Stimulated activated naive CD8-positive, alpha-beta T cell treated with anti-CD3 and anti-CD28 coated beads, Interleukin-15, Interleukin-2, amounts not matched to agents 100 U/mL and 50 U/mL, for 24 hours (primary cell): ENCODE results near the gene ADORA2B.
"Not testable (repeated sequence)": the region's sequence is repeated elsewhere in the genome, so short reads cannot be mapped to it uniquely, and the experiment has no call there.

Experiments
- ATAC-seq: fragments of 150-1000 bp; cut with Tn5 transposase; one replicate; pipeline ENCODE4 v1.10.0; 2021
- DNase-seq: peaks from one replicate; pipeline ENCODE4 v3.0.0; 2021

ADORA2B gene

GRCh38 chr17:15922586-15922985 lies 22.3 kb upstream of the ADORA2B start:
- no peak for ATAC-seq
- DNase-seq, result no peak

DNA sequence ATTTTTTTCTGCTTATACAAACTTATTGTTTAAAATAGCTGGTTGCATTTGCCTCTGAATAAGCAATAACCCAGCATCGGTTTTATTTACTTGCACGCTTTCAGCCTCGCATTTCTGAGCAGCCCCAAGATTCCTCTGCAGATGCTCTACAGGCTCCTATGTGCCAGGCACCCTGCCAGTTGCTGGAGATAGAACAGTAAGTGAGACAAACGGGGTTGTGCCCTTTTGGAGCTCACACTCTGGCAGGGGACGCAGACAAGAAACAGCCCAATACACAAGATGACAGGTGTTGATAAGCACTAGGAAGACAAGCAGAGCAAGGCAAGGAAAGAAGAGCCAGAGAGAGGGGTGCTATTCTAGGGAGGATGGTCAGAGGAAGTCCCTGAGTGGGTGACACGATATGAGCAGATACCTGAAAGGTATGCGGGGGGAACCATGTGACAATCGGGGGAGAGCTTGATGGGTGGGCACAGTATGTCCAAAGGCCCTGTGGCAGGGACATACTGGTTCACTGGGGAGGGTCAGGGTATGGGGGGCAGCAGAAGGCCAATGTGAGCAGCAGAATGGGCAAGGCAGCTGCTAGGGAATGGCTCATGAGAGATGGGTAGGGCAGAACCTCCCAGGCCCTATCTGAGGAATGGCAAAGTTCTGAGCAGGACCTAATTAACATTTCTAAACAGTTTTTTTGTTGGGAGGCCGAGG lies 18.7 kb upstream of the ADORA2B start:
- ATAC-seq (no peak), DNase-seq (no peak)

DNA sequence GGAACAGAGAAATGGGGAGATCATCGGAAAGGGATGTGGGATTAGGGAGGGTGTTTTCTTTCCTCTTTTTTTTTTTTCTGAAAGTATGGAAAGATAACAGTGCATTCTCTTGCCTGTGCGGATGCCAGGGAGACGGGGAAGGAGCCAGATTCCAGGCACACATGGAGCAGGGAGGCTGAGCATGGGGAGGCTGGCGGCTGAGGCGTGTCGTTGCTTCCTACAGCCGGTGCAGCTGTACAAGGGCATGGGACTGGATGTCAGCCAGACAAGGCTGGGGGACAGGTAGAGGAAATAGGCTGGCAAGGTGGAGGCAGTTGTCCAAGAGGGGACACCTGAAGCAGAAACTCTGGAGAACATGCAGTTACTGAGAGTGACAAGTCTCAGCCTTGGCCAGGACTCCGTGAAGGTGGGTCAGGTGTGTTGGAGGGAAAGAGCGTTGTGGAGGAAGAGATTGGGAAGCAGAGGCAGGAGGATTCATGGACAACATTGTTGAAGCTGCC lies 16.6 kb upstream of the ADORA2B start:
- no peak for DNase-seq
- no peak for ATAC-seq

- ATAC-seq (no peak), DNase-seq (no peak)
These were observed 15.0 kb upstream of the ADORA2B start for GRCh38 chr17:15929941-15930340.

DNA sequence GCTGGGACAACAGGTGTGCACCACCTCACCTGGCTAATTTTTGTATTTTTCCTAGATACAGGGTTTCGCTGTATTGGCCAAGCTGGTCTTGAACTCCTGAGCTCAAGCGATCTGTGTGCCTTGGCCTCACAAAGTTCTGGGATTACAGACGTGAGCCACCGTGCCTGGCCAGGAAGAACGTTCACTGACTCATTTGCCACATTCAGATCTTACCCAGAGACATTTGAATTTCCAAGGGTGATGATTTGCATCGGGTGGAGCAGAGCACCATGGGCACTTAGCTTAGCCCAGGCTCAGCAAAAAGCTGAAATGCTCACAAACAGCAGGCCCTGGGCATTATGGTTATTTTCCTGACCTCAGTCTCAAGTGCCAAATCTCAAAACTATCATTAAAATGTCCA lies 14.5 kb upstream of the ADORA2B start:
- ATAC-seq, result no peak

DNA sequence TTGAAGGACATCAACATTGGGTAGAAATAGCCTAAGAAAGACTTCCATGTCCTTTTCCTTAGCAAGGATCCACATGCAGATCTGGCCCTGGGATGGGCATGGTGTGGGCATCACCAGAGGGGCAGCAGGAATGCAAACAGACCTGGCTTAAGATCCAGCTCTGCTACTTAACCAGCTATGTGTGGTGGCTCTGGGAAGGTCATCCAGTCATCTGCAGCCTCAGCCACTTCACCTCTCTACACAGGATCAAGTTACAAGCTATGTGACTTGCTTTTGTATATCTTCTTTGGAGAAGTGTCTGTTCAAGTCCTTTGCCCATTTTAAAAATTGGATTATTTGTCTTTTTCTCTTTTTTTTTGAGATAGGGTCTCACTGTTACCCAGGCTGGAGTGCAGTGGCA lies 13.5 kb upstream of the ADORA2B start:
- DNase-seq, result no peak
- ATAC-seq, result no peak

More for the DNA sequence above, 14.5 kb upstream of the ADORA2B start:
- DNase-seq, result no peak

- no peak for DNase-seq
- ATAC-seq, result no peak
These were observed 10.1 kb upstream of the ADORA2B start for GRCh38 chr17:15934866-15935265.

DNA sequence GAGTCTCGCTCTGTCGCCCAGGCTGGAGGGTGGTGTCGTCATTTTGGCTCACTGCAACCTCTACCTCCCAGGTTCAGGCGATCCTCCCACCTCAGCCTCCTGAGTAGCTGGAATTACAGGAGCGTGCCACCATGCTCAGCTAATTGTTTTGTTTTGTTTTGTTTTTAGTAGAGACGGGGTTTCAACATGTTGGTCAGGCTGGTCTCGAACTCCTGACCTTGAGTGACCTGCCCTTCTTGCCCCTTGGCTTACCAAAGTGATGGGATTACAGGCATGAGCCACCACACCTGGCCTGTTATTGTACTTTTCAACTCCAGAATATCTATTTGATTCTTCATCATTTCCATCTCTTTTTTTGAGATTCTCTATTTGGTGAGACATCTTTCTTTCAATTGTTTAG lies 9.0 kb upstream of the ADORA2B start:
- no peak for ATAC-seq

DNA sequence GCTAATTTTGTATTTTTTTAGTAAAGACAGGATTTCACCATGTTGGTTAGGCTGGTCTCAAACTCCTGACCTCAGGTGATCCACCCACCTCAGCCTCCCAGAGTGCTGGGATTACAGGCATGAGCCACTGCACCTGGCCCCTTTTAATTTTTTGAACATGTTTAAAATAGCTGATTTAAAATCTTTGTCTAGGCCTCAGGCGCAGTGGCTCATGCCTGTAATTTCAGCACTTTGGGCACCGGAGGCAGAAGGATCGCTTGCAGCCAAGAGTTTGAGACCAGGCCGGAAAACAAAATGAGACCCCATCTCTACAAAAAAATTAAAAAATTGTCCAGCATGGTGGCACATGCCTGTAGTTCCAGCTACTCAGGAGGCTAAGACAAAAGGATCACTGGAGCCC lies 8.4 kb upstream of the ADORA2B start:
- not testable (repeated sequence) for ATAC-seq, DNase-seq

More for the DNA sequence above, 9.0 kb upstream of the ADORA2B start:
- DNase-seq, result no peak

DNA sequence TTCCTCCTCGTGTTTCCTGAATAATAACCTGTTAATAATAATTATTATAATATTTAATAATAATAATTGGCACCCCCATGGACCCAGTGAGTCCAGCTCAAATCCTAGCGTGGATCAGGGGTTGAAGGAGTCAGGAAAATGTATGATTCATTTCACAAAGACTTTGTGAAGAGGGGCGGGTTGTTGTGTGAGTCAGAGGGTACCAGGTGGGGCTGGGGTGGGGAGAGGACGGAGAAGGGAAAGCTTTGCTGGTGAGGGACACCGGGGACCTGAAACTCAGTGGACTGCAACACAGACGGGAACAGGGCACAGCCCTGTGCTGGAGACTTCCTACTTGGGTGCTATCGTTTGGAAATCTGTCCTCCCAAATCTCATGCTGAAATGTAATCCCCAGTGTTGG lies 3.1 kb upstream of the ADORA2B start:
- DNase-seq (no peak), ATAC-seq (no peak)

DNA sequence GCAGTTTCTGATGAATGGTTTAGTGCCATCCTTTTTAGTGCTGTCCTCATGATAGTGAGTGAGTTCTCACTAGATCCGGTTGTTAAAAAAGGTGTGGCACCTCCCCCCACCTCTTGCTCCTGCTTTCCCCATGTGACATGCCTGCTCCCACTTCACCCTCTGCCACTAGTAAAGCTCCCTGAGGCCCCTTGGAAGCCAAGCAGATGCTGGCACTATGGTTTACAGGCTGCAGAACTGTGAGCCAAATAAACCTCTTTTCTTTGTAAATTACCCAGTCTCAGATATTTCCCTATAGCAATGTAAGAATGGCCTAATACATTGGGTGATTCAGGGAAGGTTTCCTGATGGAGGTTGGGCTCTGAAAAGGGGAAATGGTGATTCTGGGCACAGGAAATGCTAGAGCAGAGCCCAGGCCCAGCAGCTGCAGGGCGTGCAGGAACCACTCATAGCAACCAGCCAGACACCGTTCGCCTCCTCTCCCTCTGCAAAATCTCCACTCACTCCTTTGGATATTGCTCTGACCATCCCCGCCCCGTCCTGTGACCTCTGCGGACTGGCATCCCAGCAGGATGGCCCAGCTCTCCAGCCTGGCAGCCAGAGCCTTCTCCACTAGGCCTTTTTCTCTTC lies 2.6 kb upstream of the ADORA2B start:
- DNase-seq (no peak), ATAC-seq (no peak)

DNA sequence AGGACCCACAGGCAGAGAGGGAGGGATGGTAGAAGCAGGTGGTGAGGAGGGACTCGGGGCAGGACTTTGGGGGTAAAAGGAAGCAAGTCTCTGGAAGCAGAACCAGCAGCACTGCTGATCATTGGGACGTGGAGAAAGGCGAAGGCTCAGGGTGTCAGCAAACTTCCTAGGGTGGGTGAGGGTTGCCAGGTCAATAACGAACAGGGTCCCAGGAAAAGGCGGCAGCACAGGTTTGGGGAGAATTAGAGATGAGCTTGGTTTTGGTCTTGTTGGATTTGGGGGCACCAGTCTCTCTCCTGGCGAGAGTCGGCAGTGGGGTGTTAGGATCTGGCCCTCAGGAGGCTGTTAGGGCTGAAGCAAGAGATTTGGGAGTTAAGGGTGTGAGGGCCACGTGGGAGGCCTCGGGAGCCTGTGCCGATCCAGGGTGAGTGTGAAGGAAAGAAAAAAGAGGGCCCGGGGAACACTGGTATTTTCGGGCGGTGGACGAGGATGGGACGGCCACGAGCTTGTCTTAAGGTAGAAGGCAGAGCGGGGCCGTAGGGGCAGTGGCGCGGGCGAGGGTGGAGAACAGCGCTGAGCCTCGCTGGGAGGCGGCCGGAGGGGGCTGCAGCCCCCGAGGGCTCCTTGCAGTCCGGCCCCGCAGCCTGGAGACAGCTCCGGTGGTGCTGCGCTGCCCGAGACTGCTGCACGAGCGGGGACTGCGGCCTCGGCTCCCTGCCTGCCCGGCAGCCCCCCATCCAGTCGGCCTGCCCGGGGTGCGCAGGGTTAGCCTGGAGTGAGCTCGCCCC lies 765 bp upstream of the ADORA2B start:
- no peak for ATAC-seq
- DNase-seq, result no peak

GRCh38 chr17:15945527-15946191 lies 729 bp downstream of the ADORA2B start:
- ATAC-seq, result peak; percentile 16
- DNase-seq, result peak; percentile 52

DNA sequence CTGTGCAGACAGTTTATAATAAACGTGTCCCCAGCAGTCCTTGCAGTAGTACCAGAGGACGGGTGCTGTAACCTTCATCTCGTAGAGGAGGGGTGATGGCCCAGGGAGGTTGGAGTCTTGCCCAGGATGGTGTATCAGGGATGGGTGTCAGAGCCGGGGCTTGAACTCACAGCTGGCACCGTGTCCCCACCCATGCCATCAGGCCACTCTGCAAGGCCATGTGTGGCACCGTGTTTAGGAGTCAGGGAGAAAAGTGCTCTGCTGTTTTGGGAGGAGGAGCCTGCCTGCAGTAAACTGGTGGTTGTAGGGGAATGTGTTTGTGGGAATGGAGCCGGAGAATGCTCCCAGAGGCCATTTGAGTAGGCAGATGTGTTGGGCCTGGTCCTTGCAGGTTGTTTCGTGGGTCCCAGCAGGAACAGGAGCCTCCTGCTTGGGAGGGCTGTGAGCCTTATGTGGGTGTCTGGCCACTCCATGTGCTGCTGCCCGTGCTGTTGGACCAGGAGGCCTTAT lies 1.7 kb downstream of the ADORA2B start:
- DNase-seq, result no peak
- ATAC-seq, result no peak

DNA sequence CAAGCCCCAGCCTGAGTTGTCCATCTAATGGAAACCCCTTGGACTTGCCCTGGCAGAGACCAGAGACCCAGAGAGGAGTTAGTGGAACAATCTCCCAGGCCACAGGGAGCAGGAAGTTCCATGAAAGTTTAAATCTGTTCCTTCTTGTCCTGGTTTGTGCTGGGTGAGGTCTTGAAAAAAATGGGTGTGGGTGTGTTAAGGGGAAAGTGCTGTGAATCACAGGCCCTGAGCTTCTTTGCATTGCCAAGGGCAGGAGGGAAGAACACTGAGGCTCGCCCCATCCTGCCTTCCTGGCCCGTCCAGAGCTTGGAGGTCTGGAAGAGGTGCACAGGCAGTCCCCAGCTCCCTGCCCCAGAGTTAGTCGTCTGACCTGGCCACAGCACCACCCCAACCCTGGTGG lies 2.3 kb downstream of the ADORA2B start:
- ATAC-seq (no peak), DNase-seq (no peak)

DNA sequence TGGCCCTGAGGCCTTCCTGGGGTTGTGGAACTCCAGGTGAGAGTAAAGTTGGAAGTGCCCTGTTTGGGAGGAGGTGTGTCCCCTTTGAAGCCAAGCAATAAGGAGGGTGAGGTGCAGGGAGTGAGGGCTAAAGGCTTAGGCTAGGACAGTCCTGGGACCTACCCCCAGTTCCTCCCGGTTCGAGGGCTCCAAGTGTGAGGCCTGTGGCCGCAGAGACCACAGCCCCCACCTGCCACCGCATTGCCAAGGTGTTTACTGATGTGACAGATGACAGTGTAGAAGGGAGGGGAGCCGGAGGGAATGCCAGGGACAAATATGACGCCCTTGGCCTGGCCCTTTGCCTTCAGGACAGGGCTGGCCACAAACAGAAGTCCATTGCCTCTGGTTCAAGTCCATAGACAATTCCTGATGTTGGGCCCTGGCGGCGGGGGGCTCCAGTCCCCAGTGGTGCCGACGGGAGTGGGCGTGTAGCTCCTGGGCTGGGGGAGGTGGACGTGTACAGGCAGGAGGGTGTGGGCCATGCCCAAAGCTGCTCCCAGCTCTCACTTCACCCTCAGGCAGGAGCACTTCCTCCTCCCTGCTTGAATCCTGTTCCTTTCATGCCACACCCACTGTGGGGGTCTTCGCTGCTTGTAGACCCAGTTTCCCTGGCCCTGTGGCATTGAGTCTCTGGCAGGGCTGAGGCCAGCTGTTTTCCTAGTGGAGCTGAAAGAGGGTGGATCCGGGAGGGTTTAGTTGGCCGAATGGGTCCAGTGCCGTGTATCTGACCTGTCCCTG lies 3.2 kb downstream of the ADORA2B start:
- ATAC-seq, result no peak

DNA sequence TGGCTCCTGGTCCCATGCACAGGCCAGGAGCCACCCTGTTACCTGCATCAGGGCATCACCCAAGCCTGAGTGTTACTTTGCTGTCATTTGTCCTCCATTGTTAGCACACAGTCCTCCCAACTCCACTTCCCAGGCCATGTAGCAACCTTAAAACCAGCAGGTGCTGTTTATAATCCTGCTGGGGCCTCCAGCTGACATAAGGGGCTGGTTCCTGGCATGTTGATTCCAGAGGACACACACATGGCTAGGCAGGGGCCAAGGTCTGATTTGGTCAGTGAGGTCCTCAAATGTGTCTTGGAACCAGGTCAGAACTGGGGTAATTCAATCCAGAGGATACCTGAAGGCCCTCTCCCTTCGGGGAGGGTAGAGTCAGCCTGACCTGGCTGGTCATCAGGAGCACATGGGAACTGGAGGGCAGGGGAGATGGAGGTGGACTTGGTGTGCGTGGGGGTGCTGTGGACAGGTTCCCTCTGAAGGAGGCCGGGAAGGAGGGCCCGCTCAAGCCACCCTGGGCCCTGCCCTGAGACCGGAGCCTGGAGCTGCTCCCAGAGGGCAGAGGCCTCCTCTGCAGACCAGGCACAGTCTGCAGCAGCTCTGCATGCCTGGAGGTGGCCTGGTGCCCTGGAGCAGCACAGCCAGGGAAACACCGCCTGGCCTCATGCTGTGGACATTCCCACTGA lies 6.6 kb downstream of the ADORA2B start:
- ATAC-seq (peak; percentile 7), DNase-seq (no peak)

More for the DNA sequence above, 3.2 kb downstream of the ADORA2B start:
- no peak for DNase-seq

DNA sequence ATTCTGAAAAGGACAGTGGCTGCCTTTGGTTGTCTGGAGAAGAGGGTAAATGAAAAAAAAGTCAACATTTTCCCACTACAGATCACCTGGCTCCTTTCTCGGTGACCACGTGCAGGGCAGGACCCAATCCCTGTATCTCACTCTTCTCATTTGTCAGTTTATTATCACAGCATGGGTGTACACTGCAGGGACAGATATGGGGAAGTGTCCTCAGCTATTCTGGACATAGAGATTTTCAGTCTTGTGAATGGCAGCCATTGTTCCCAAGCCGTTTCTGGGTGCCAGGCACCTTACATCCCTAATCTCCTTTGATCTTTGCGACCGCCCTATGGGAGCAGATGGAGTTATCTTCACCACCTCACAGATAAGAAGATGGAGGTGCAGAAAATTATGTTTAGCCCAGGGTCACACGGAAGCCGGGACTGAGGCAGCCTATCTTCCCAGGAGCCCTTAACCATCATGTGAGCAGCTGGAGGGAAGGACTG lies 7.2 kb downstream of the ADORA2B start:
- DNase-seq (no peak), ATAC-seq (no peak)

- ATAC-seq, result no peak
- DNase-seq, result no peak
These were observed 8.2 kb downstream of the ADORA2B start for GRCh38 chr17:15952916-15953790.

DNA sequence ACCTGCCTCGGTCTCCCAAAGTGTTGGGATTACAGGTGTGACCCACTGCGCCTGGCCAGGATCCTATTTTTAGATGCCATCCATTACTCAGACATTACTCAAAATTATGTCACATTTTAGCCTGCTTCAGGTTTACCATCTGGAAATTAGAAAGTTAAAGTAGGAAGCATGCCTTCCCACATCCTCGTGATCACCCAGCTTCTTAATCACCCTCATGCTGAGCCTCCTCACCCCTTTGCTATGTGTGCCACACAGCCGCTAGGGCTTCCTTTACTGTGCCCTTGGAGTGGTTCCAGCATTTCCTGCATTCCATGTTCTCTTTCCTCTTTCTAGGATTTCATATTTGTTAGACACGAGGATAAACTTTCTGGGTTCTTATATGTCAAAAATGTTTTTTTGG lies 9.3 kb downstream of the ADORA2B start:
- DNase-seq, result no peak
- no peak for ATAC-seq
